Tibial artery (tissue), 4 donors: Measurements from ENCODE around the gene ADORA3.

Source experiments
- DNase-seq, 2 donors: peaks; one replicate each; pipeline ENCODE4 v3.0.0-alpha.2; 2019
- H3K27ac ChIP-seq, 2 donors: fragments of 200-600 bp; sonication (generic) in 1 of 2; 1 replicate in 1 of 2; 2 replicates in 1 of 2; pipeline ENCODE4 v1.5.1; 2018 to 2019; ENCODE audit warnings: mild to moderate bottlenecking in 1 of 2
- H3K27me3 ChIP-seq, 2 donors: fragments of 200-600 bp; sonication (generic) in 1 of 2; one replicate each; pipeline versions ENCODE4 v1.5.1 to v1.6.0; 2016 to 2019
- H3K36me3 ChIP-seq, 3 donors: fragments of 200-600 bp; sonication (generic) in 2 of 3; one replicate each; pipeline ENCODE4 v1.5.1; 2016 to 2019; ENCODE audit warnings: mild to moderate bottlenecking in 2 of 3
- H3K4me1 ChIP-seq, 4 donors: fragments of 200-600 bp; sonication (generic) in 2 of 4; 1 replicate in 3 of 4; 2 replicates in 1 of 4; pipeline ENCODE4 v1.5.1; 2016 to 2019
- H3K4me3 ChIP-seq, 2 donors: fragments of 200-600 bp; sonication (generic) in 1 of 2; 1 replicate in 1 of 2; 2 replicates in 1 of 2; pipeline ENCODE4 v1.5.1; 2018 to 2019; ENCODE audit warnings: mild to moderate bottlenecking in 2 of 2
- H3K9me3 ChIP-seq, 3 donors: fragments of 200-600 bp; sonication (generic) in 1 of 3; one replicate each; pipeline ENCODE4 v1.5.1; 2016 to 2019
- intact Hi-C: fragments of 100-400 bp; cut with DNase I; formaldehyde crosslinking; loops from one replicate; pipeline ENCODE4 v1.15.0; 2023; ENCODE audit warnings: low total_unique reads
- TF ChIP-seq, protein P1 (sequence below), 2 experiments: fragments of 200-600 bp in 1 of 2; fragments of 450-650 bp in 1 of 2; IDR thresholded peaks; one replicate each; pipeline ENCODE4 v1.5.1; 2017 to 2019; ENCODE audit warnings: antibody characterized with exemption in 2 of 2, mild to moderate bottlenecking in 1 of 2, moderate library complexity in 1 of 2

The ADORA3 gene

DNA sequence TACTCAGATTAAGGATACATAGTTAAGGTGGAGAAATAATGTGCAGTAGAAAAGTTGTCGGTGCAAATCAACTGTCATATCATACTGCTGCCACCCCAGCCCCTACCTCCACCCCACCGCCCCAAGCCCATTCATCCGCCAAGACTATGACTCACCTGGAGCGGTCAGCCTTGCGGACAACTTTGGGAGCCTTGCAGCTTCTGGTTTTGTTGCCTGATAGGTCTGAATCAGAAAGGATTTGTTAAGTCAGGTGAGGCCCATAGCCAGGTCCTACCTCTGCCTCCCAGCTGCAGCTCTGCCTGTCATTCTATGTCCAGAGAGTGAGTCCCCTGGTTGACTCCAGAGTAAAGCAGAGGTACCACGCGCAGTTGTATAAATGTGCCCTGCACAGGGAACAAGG is 17.0 kb downstream of the ADORA3 start:
- Histone ChIP-seq H3K27ac (no peak overlapping the region), H3K4me3 (no peak overlapping the region), H3K9me3 (no peaks in the 10 kb centered on the region), H3K27me3 (no peaks in the 10 kb centered on the region), H3K36me3 (no peaks in the 10 kb centered on the region), H3K4me1 (peaks cover 0 to 7% (median 0%) of the 10 kb centered on the region in 4 donors)
- DNase-seq: no peak
- intact Hi-C loops: no loop called here
- TF ChIP-seq, protein P1, sequence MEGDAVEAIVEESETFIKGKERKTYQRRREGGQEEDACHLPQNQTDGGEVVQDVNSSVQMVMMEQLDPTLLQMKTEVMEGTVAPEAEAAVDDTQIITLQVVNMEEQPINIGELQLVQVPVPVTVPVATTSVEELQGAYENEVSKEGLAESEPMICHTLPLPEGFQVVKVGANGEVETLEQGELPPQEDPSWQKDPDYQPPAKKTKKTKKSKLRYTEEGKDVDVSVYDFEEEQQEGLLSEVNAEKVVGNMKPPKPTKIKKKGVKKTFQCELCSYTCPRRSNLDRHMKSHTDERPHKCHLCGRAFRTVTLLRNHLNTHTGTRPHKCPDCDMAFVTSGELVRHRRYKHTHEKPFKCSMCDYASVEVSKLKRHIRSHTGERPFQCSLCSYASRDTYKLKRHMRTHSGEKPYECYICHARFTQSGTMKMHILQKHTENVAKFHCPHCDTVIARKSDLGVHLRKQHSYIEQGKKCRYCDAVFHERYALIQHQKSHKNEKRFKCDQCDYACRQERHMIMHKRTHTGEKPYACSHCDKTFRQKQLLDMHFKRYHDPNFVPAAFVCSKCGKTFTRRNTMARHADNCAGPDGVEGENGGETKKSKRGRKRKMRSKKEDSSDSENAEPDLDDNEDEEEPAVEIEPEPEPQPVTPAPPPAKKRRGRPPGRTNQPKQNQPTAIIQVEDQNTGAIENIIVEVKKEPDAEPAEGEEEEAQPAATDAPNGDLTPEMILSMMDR (IDR thresholded peaks at IDR 0.05): no peak

DNA sequence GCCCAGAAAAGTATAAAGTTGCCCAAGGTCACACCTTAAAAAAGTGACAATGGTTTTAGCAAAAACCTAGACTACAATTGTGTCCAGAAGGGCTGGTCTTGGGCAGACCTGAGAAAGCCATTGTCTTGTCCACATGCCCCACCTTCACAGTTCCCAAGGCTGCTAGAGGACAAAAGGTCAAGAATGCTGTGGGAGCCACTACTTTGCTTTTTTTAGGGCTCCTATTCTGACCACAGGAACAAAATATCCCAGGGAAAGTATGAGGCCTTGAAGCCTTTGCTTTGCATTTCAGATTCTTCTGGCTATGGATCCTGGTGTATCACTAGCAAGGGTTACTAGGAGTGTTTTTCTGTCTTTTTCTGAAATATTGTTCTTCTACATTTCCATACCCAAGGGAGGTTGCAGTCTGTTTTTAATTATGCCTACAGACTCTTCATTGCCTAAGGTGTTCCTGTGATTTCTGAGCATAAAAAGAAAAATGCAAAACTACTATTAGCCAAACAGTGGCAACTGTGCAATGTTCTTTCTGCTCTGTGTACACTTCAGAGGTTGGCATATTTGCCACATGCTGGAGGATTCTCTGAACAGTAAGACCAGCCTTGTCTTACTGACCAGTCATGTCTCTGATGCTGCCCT is 18.9 kb downstream of the ADORA3 start:
- peaks cover 0 to 7% (median 0%) of the 10 kb centered on the region in 4 donors for H3K4me1 ChIP-seq
- DNase-seq: no peak
- TF ChIP-seq, protein P1 (IDR thresholded peaks at IDR 0.05): no peak
- no peak overlapping the region for H3K4me3 ChIP-seq
- no peaks in the 10 kb centered on the region for H3K27me3 ChIP-seq
- no peak overlapping the region for H3K27ac ChIP-seq
- H3K9me3 ChIP-seq: no peaks in the 10 kb centered on the region
- H3K36me3 ChIP-seq: no peaks in the 10 kb centered on the region
- intact Hi-C loops: loop anchor here (5.0 kb wide), 1 partner anchor 283 kb away; no protein-coding TSS in a partner anchor

DNA sequence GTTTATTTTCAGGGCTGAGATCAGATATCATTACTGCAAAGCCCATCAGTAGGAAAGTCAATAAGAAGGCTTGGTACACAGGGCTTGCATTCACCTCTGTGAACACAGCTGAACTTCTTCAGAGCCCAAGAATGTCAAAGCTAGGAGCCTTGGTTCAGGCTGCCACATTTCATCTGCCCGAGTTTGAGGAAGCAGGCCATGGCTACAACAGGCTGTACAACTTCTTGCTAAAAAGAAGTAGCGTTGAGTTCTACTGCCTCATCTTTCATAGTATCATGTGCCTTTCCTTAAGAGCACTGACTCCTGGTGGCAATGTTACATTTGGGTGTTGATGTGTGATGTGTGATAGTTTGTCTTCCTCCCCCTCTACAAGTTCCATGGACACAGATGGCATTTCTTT is 19.6 kb downstream of the ADORA3 start:
- Histone ChIP-seq H3K4me3 (no peak overlapping the region), H3K36me3 (no peaks in the 10 kb centered on the region), H3K27ac (no peak overlapping the region), H3K9me3 (no peaks in the 10 kb centered on the region), H3K4me1 (peaks cover 0 to 7% (median 0%) of the 10 kb centered on the region in 4 donors), H3K27me3 (no peaks in the 10 kb centered on the region)
- intact Hi-C loops: loop anchor here (5.0 kb wide), 1 partner anchor 283 kb away; no protein-coding TSS in a partner anchor
- no peak for DNase-seq
- TF ChIP-seq, protein P1 (IDR thresholded peaks at IDR 0.05): no peak

DNA sequence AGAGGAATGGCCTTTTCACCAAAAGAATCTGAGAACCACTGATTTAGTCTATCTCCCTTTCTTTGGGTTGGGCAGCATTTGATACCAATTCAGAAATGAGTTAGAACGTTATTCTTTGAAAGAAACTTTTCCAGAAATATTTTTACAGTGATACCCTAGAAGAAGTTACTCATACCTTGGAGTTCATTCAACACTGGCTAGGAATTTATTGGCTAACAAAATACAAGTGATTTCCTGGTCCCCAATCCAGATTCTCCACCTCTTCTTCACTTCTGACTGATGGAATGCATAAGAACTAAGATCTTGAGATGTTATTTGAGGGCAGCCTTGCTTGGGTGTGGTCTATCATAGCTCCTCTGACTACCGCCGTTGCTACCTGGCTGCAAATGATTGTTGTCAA is 20.3 kb downstream of the ADORA3 start:
- intact Hi-C loops: loop anchor here (5.0 kb wide), 1 partner anchor 284 kb away; no protein-coding TSS in a partner anchor
- TF ChIP-seq, protein P1 (IDR thresholded peaks at IDR 0.05): no peak
- Histone ChIP-seq H3K27me3 (no peaks in the 10 kb centered on the region), H3K4me3 (no peak overlapping the region), H3K9me3 (no peaks in the 10 kb centered on the region), H3K36me3 (no peaks in the 10 kb centered on the region), H3K4me1 (peaks cover 0 to 7% (median 0%) of the 10 kb centered on the region in 4 donors), H3K27ac (no peak overlapping the region)
- no peak for DNase-seq

DNA sequence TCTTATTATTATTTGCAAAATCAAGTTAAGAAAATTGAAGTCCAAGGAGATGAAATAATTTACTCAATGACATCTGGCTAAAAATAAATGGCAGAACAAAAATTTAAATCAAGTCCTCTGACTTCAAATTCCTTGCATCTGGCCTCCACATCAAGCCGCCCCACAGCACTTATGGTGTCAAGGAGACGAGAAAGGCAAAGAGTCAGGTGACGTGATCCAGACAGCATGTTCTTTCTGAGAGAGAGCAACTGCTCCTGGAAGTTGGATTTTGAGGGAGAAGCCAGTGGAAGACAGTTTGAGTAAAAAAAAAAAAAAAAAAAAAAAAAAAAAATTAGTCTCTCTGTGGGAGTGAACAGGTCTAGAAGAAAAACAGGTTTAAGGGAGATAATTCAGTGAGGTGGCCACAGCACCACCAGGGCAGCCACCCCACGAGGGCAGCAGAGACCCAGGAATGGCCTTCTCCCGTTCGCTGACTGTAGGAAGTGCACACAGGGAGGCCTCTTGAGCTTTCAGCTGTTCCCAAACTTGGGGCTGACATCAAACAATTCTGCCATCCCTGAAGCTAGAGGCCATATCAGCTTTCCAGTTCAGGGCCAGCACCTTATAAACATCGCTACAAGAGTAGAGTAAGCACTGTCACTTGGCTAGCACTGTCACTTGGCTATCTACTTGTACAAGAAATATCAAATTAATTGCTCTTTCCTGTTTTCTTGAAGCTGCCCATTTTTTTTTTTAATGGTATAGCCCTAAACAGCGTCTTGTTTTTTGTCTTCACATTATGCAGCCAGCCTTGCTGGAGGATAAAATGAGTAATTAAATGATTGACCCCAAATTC is 21.8 kb downstream of the ADORA3 start:
- intact Hi-C loops: loop anchor here (5.0 kb wide), 1 partner anchor 286 kb away; no protein-coding TSS in a partner anchor
- Histone ChIP-seq H3K4me1 (peaks cover 0 to 7% (median 0%) of the 10 kb centered on the region in 4 donors), H3K27me3 (no peaks in the 10 kb centered on the region), H3K4me3 (no peak overlapping the region), H3K36me3 (peaks cover 0 to 9% (median 0%) of the 10 kb centered on the region in 3 donors), H3K9me3 (no peaks in the 10 kb centered on the region), H3K27ac (no peak overlapping the region)
- DNase-seq: peak; percentile 80 to 89
- TF ChIP-seq, protein P1 (IDR thresholded peaks at IDR 0.05): peak; percentile 66 to 75
